Tibial nerve (tissue), 3 donors: Measurements from ENCODE around the gene ZNF124.

ENCODE experiments used
- POLR2A ChIP-seq, 2 donors: fragments of 450-650 bp; IDR thresholded peaks; one replicate each; pipeline ENCODE4 v1.6.1; 2017; ENCODE audit warnings: antibody characterized with exemption in 2 of 2, mild to moderate bottlenecking in 2 of 2, moderate library complexity in 2 of 2
- TF ChIP-seq, protein P1 (sequence below), 5 experiments: fragments of 200-600 bp in 3 of 5; fragments of 450-650 bp in 2 of 5; sonication (generic) in 3 of 5; IDR thresholded peaks; one replicate each; pipeline ENCODE4 v1.5.1; 2016 to 2019; ENCODE audit warnings: antibody characterized with exemption in 5 of 5, mild to moderate bottlenecking in 3 of 5, moderate library complexity in 2 of 5

DNA sequence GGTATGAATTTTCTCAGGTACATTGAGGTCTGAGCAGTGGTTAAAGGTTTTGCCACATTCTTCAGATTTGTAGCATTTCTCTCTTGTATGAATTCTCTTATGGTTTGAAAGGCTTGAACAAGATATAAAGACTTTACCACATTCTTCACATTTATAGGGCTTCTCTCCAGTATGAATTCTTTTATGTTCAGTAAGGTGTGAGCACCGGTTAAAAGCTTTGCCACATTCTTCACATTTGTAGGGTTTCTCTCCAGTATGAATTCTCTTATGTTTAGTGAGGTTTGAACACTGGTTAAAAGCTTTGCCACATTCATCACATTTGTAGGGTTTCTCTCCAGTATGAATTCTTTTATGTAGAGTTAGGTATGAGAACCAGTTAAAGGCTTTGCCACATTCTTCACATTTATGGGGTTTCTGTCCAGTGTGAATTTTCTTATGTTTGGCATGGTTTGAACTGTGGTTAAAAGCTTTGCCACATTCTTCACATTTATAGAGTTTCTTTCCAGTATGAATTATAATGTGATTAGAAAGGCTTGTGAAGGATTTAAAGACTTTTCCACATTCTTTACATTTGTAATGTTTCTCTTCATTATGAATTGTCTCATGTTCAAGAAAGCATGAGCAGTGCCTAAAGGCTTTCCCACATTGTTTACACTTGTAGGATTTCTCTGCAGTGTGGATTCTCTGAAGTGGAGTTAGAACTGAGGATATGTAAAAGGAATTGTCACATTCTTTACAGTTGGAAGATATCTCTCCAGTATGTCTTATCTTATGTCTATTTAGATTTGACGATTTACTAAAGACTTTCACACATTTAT, 18.4 kb upstream of the ZNF124 start:
- TF ChIP-seq, protein P1, sequence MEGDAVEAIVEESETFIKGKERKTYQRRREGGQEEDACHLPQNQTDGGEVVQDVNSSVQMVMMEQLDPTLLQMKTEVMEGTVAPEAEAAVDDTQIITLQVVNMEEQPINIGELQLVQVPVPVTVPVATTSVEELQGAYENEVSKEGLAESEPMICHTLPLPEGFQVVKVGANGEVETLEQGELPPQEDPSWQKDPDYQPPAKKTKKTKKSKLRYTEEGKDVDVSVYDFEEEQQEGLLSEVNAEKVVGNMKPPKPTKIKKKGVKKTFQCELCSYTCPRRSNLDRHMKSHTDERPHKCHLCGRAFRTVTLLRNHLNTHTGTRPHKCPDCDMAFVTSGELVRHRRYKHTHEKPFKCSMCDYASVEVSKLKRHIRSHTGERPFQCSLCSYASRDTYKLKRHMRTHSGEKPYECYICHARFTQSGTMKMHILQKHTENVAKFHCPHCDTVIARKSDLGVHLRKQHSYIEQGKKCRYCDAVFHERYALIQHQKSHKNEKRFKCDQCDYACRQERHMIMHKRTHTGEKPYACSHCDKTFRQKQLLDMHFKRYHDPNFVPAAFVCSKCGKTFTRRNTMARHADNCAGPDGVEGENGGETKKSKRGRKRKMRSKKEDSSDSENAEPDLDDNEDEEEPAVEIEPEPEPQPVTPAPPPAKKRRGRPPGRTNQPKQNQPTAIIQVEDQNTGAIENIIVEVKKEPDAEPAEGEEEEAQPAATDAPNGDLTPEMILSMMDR (IDR thresholded peaks at IDR 0.05): no peak
- no peak for TF ChIP-seq POLR2A (IDR thresholded peaks at IDR 0.05)
